Measurements from ENCODE around the gene PDE4A. TPM values are rescaled to one million over a fixed set of nuclear protein-coding genes. Genes with fewer than 3 reads are reported as not detected.

The PDE4A gene
- total and polyA plus RNA-seq, 2 of the 8 experiments (the other 6 are each of a cell fraction or from before 2014, with no cell fraction given), result 2.0 to 4.4 TPM

- no peak for TF ChIP-seq TCF12 (IDR thresholded peaks at IDR 0.05; ENCODE audit: low read depth, low read length)
- TF ChIP-seq BACH1 (IDR thresholded peaks at IDR 0.05; ENCODE audit: low read length), result no peak
- no peak for TF ChIP-seq USF2 (IDR thresholded peaks at IDR 0.05; ENCODE audit: low read length)
These were observed 42.2 kb upstream of the PDE4A start (continued) for GRCh38 chr19:10378124-10378523.

Measured in H1 (cell line).